Measurements from ENCODE around the gene PM20D1.

Gene PM20D1

DNA sequence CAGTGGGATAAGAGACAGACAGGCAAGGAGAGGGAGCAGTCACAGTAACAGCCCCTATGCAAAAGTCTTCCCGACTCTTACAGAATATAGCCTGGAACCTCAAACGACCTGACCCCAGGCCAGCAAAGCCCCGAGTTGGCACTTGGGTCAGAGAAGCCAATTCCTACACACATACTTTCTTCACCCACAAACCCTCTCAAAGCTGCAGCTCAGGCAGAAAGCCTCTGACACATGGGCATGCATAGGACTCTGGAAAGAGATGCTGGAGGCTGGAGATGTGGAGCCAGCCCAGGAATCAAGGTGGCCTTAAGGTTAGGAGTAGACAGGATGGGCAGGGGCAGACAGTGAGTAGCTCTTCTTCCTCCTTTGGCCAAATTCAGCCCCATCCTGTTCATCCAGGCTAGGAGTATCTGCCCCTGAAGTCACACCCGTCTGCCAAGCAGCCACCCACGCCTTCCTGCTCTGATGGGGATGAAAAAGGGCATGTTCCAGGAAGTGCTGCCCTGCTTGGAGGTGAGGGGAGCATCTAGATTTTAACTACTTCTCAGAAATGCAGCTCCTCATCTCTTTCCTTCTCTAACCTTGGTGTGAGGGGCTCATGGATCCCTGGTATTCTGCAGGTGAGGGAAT lies 44.7 kb downstream of the PM20D1 start:
- H3K36me3 Mint-ChIP-seq: peaks cover 6% of the 10 kb centered on the region

DNA sequence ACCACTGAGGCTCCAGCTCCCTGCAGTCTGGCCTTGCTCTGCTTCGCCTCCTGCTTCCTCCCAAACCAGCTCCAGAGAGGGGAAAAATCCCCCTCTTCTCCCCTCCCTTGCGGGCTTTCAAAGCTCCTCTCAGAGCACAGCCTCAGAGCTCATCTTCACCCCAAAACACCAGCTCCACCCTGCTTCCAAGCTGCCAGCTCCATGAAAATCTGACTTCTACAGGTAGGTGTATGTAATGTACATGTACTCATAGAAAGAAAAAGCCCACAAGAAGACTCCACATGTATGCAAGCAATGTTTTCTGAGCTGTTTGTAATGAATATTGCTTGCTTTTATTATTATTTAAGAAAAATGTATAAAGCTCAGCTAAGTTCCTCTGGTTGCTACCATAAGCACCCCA lies 45.3 kb downstream of the PM20D1 start:
- peaks cover 9% of the 10 kb centered on the region for H3K36me3 Mint-ChIP-seq
- no peak overlapping the region for H3K27ac Mint-ChIP-seq
- no peaks in the 10 kb centered on the region for H3K9me3 Mint-ChIP-seq
- no peak for DNase-seq (ENCODE audit: low spot score in 2 of 2)
- no peak for ATAC-seq (ENCODE audit: low read depth)
- H3K4me3 Mint-ChIP-seq: no peak overlapping the region
- H3K27me3 Mint-ChIP-seq: no peaks in the 10 kb centered on the region
- peaks cover 43% of the 10 kb centered on the region for H3K4me1 Mint-ChIP-seq

More for the DNA sequence above, 44.7 kb downstream of the PM20D1 start:
- H3K9me3 Mint-ChIP-seq: no peaks in the 10 kb centered on the region
- DNase-seq (ENCODE audit: low spot score in 2 of 2) (no peak), ATAC-seq (ENCODE audit: low read depth) (no peak)
- H3K27ac Mint-ChIP-seq: peak overlapping the region; percentile 14
- peaks cover 43% of the 10 kb centered on the region for H3K4me1 Mint-ChIP-seq
- H3K4me3 Mint-ChIP-seq: no peak overlapping the region
- no peaks in the 10 kb centered on the region for H3K27me3 Mint-ChIP-seq

DNA sequence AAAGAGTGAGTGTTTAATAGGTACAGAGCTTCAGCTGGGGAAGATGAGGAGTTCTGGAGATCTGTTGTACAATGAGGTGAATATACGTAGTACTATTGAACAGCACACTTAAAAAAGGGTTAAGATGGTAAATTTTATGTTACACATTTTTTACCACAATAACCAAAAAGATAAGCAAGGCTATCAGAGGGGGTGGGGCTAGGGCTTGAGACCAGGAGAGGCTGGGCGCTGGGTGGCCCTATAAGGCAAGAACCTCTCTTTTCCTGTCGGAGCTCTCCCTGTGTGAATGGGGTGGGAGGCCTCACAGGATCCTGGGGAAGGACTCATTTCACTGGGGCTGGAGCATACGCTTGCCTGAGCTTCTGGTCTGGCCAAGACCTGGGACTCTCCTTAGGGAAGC lies 45.9 kb downstream of the PM20D1 start:
- peaks cover 39% of the 10 kb centered on the region for H3K4me1 Mint-ChIP-seq
- no peak overlapping the region for H3K4me3 Mint-ChIP-seq
- no peaks in the 10 kb centered on the region for H3K9me3 Mint-ChIP-seq
- H3K27ac Mint-ChIP-seq: no peak overlapping the region
- no peaks in the 10 kb centered on the region for H3K27me3 Mint-ChIP-seq
- ATAC-seq (ENCODE audit: low read depth) (no peak), DNase-seq (ENCODE audit: low spot score in 2 of 2) (no peak)
- peaks cover 6% of the 10 kb centered on the region for H3K36me3 Mint-ChIP-seq

DNA sequence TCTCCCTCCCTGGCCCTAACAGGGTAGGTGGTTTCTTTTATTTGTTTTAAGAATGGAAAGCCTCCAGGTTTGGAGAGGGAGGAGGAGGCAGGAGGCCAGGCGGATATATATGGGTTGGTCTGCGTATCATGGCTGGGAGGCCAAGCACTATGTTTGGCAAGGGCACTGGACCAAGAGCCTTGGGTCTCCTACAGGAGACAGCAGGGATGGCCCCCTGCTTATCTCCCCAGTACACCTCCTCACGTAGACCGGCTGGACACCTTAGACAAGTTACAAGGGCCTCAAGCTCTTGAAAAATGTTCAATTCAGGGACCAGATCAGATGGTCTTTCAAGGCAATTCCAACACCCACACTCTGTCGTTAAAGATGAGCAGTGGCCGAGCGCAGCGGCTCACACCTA lies 47.9 kb downstream of the PM20D1 start:
- no peaks in the 10 kb centered on the region for H3K27me3 Mint-ChIP-seq
- no peaks in the 10 kb centered on the region for H3K9me3 Mint-ChIP-seq
- peaks cover 28% of the 10 kb centered on the region for H3K4me1 Mint-ChIP-seq
- H3K36me3 Mint-ChIP-seq: peaks cover 18% of the 10 kb centered on the region
- H3K4me3 Mint-ChIP-seq: no peak overlapping the region
- ATAC-seq (ENCODE audit: low read depth) (no peak), DNase-seq (ENCODE audit: low spot score in 2 of 2) (no peak)
- no peak overlapping the region for H3K27ac Mint-ChIP-seq

GRCh38 chr1:205800981-205801703 lies 48.8 kb downstream of the PM20D1 start:
- no peak overlapping the region for H3K27ac Mint-ChIP-seq
- no peaks in the 10 kb centered on the region for H3K9me3 Mint-ChIP-seq
- peaks cover 20% of the 10 kb centered on the region for H3K4me1 Mint-ChIP-seq
- DNase-seq (ENCODE audit: low spot score in 2 of 2) (no peak), ATAC-seq (ENCODE audit: low read depth) (no peak)
- H3K27me3 Mint-ChIP-seq: no peaks in the 10 kb centered on the region
- no peak overlapping the region for H3K4me3 Mint-ChIP-seq
- H3K36me3 Mint-ChIP-seq: peaks cover 22% of the 10 kb centered on the region

DNA sequence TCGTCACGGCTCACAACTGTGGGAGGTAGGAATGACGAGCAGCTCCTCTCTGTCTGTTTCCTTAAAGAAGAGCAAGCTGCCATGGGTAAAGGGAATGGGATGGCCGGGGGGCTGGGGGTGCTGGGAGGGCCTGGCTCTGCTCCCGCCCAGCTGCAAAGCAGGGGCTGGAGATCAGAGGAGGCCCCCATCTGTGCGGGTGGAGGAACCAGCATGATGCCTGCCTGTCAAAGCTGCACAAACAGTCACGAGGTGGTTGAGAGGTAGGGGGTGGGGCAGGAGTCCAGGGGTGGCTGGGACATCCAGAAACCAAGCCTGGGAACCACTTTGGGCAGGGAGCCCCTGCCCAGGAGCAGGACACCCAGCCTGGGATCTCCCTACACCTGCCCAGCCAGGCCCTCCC lies 49.5 kb downstream of the PM20D1 start:
- Mint-ChIP-seq H3K27me3 (no peaks in the 10 kb centered on the region), H3K4me3 (no peak overlapping the region), H3K27ac (no peak overlapping the region), H3K9me3 (no peaks in the 10 kb centered on the region), H3K4me1 (peaks cover 13% of the 10 kb centered on the region), H3K36me3 (peaks cover 22% of the 10 kb centered on the region)
- no peak for DNase-seq (ENCODE audit: low spot score in 2 of 2)
- ATAC-seq (ENCODE audit: low read depth): no peak

GRCh38 chr1:205798577-205798976 lies 51.4 kb downstream of the PM20D1 start:
- H3K4me1 Mint-ChIP-seq: peaks cover 13% of the 10 kb centered on the region
- no peak overlapping the region for H3K4me3 Mint-ChIP-seq
- no peak for ATAC-seq (ENCODE audit: low read depth)
- H3K27ac Mint-ChIP-seq: no peak overlapping the region
- H3K9me3 Mint-ChIP-seq: no peaks in the 10 kb centered on the region
- peaks cover 23% of the 10 kb centered on the region for H3K36me3 Mint-ChIP-seq
- no peak for DNase-seq (ENCODE audit: low spot score in 2 of 2)
- H3K27me3 Mint-ChIP-seq: no peaks in the 10 kb centered on the region

DNA sequence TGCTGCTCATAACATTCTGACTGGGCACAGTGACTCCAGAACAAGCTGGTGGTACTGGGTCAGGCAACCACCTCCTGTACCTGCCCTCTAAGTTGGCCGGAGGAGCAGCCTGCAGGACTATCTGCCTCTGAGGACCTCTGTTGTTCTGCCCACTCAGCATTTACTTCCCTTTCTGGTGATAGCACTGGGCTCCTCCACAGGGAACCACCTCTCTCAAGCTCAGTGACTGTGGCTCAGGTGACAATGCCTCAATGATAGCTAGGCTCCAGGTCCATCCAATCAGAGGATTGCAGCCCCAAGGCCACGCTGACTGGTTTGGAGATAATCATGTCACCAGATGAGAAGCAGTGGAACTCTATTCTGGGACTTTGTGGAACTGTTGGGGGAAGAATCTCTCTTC lies 52.8 kb downstream of the PM20D1 start:
- H3K27me3 Mint-ChIP-seq: no peaks in the 10 kb centered on the region
- ATAC-seq (ENCODE audit: low read depth) (no peak), DNase-seq (ENCODE audit: low spot score in 2 of 2) (no peak)
- peaks cover 28% of the 10 kb centered on the region for H3K36me3 Mint-ChIP-seq
- H3K4me3 Mint-ChIP-seq: no peak overlapping the region
- peaks cover 19% of the 10 kb centered on the region for H3K4me1 Mint-ChIP-seq
- no peaks in the 10 kb centered on the region for H3K9me3 Mint-ChIP-seq
- H3K27ac Mint-ChIP-seq: no peak overlapping the region

GRCh38 chr1:205794011-205794730 lies 55.8 kb downstream of the PM20D1 start:
- Mint-ChIP-seq H3K4me1 (peaks cover 25% of the 10 kb centered on the region), H3K27me3 (no peaks in the 10 kb centered on the region), H3K36me3 (peaks cover 37% of the 10 kb centered on the region)

GRCh38 chr1:205792961-205793673 lies 56.8 kb downstream of the PM20D1 start:
- peaks cover 25% of the 10 kb centered on the region for H3K4me1 Mint-ChIP-seq
- no peaks in the 10 kb centered on the region for H3K27me3 Mint-ChIP-seq
- H3K9me3 Mint-ChIP-seq: no peaks in the 10 kb centered on the region
- H3K4me3 Mint-ChIP-seq: no peak overlapping the region
- peaks cover 29% of the 10 kb centered on the region for H3K36me3 Mint-ChIP-seq
- no peak for ATAC-seq (ENCODE audit: low read depth)
- no peak overlapping the region for H3K27ac Mint-ChIP-seq
- DNase-seq (ENCODE audit: low spot score in 2 of 2): no peak

More at GRCh38 chr1:205794011-205794730, 55.8 kb downstream of the PM20D1 start:
- no peak for DNase-seq (ENCODE audit: low spot score in 2 of 2)
- peak; percentile 78 for ATAC-seq (ENCODE audit: low read depth)
- Mint-ChIP-seq H3K4me3 (no peak overlapping the region), H3K9me3 (no peaks in the 10 kb centered on the region), H3K27ac (no peak overlapping the region)

GRCh38 chr1:205792481-205792881 lies 57.5 kb downstream of the PM20D1 start:
- Mint-ChIP-seq H3K27me3 (no peaks in the 10 kb centered on the region), H3K4me3 (no peak overlapping the region)
- no peak for ATAC-seq (ENCODE audit: low read depth)

GRCh38 chr1:205791568-205792180 lies 58.3 kb downstream of the PM20D1 start:
- Mint-ChIP-seq H3K4me3 (no peak overlapping the region), H3K27ac (no peak overlapping the region), H3K36me3 (peaks cover 20% of the 10 kb centered on the region), H3K9me3 (no peaks in the 10 kb centered on the region), H3K4me1 (peaks cover 25% of the 10 kb centered on the region), H3K27me3 (no peaks in the 10 kb centered on the region)
- DNase-seq (ENCODE audit: low spot score in 2 of 2) (peak; percentile 57 to 59), ATAC-seq (ENCODE audit: low read depth) (peak; percentile 89)

More at GRCh38 chr1:205792481-205792881, 57.5 kb downstream of the PM20D1 start:
- no peak for DNase-seq (ENCODE audit: low spot score in 2 of 2)
- no peaks in the 10 kb centered on the region for H3K9me3 Mint-ChIP-seq
- H3K4me1 Mint-ChIP-seq: peaks cover 25% of the 10 kb centered on the region
- H3K36me3 Mint-ChIP-seq: peaks cover 25% of the 10 kb centered on the region
- no peak overlapping the region for H3K27ac Mint-ChIP-seq

GRCh38 chr1:205787287-205787916 lies 62.5 kb downstream of the PM20D1 start:
- H3K27me3 Mint-ChIP-seq: no peaks in the 10 kb centered on the region
- peaks cover 6% of the 10 kb centered on the region for H3K4me1 Mint-ChIP-seq
- no peak for ATAC-seq (ENCODE audit: low read depth)
- no peaks in the 10 kb centered on the region for H3K9me3 Mint-ChIP-seq
- H3K27ac Mint-ChIP-seq: no peak overlapping the region
- H3K4me3 Mint-ChIP-seq: no peak overlapping the region
- H3K36me3 Mint-ChIP-seq: peaks cover 11% of the 10 kb centered on the region
- no peak for DNase-seq (ENCODE audit: low spot score in 2 of 2)
